OCI-LY3 (cell line): ENCODE results near the gene GHR.

Source experiments
- EZH2phosphoT487 ChIP-seq: fragments of 200-600 bp; shearing (Covaris generic); IDR thresholded peaks from 2 replicates; pipeline ENCODE4 v1.6.1; 2018; ENCODE audit warnings: antibody characterized with exemption, mixed run types, low read depth
- TF ChIP-seq, protein P1 (sequence below): fragments of 200-600, 300-600 bp; sonication (generic); IDR thresholded peaks from 2 replicates; pipeline ENCODE4 v1.5.1; 2014; ENCODE audit warnings: antibody characterized with exemption, low read length, low read depth

DNA sequence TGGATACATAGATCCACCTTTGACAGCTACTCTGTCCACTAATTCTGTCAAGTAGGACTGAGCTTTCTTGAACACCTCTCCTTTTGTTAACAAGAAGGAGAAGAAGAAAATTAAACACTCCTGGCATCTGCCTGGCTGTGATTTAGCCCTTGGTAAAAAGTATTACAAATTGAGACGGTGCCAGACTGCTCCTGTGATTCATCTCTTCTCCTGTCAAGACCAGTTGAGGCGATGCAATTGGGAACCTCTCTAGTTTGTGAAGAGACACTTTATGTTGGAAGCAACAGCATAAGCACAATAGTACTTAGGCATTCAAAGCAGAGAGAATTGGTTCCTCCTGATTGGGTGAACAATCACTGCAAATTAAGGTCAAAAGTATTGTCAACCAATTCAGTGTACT is 72.7 kb downstream of the GHR start:
- TF ChIP-seq, protein P1, sequence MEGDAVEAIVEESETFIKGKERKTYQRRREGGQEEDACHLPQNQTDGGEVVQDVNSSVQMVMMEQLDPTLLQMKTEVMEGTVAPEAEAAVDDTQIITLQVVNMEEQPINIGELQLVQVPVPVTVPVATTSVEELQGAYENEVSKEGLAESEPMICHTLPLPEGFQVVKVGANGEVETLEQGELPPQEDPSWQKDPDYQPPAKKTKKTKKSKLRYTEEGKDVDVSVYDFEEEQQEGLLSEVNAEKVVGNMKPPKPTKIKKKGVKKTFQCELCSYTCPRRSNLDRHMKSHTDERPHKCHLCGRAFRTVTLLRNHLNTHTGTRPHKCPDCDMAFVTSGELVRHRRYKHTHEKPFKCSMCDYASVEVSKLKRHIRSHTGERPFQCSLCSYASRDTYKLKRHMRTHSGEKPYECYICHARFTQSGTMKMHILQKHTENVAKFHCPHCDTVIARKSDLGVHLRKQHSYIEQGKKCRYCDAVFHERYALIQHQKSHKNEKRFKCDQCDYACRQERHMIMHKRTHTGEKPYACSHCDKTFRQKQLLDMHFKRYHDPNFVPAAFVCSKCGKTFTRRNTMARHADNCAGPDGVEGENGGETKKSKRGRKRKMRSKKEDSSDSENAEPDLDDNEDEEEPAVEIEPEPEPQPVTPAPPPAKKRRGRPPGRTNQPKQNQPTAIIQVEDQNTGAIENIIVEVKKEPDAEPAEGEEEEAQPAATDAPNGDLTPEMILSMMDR, result no peak
- no peak for TF ChIP-seq EZH2phosphoT487
